SK-N-SH treated with all-trans-retinoic acid at 6 μM for 48 hours (cell line): ENCODE measurements around the gene INSRR.
A peak's percentile ranks its signal among the peaks of the same experiment; 100 is the strongest.

Experiments used
- ATAC-seq: fragments of 200-7000 bp; cut with Tn5 transposase; 3 replicates; pipeline ENCODE4 v1.9.1; 2020; ENCODE audit warnings: mild to moderate bottlenecking, moderate library complexity
- ARNTL ChIP-seq: fragments of 450-650 bp; formaldehyde crosslinking; IDR thresholded peaks from 2 replicates; pipeline ENCODE4 v1.5.0; 2020; ENCODE audit warnings: low read depth, mild to moderate bottlenecking, moderate library complexity, borderline replicate concordance
- CSDC2 ChIP-seq: fragments of 250-450 bp; sonication (Bioruptor Pico); IDR thresholded peaks from 2 replicates; pipeline ENCODE4 v1.5.0; 2020; ENCODE audit warnings: mild to moderate bottlenecking, moderate library complexity
- ESRRG ChIP-seq: fragments of 250-450 bp; sonication (Bioruptor Pico); IDR thresholded peaks from 2 replicates; pipeline ENCODE4 v1.6.1; 2021; ENCODE audit warnings: mild to moderate bottlenecking
- GLIS3 ChIP-seq: fragments of 250-450 bp; sonication (Bioruptor Pico); IDR thresholded peaks from 2 replicates; pipeline ENCODE4 v1.5.0; 2020; ENCODE audit warnings: mild to moderate bottlenecking, moderate library complexity
- ISL1 ChIP-seq: fragments of 250-450 bp; sonication (Bioruptor Pico); IDR thresholded peaks from 2 replicates; pipeline ENCODE4 v2.1.2; 2022; ENCODE audit warnings: mild to moderate bottlenecking, moderate library complexity
- PATZ1 ChIP-seq: fragments of 250-450 bp; sonication (Bioruptor Pico); IDR thresholded peaks from 2 replicates; pipeline ENCODE4 v1.8.0; 2020; ENCODE audit warnings: mild to moderate bottlenecking, moderate library complexity, borderline replicate concordance
- POU6F1 ChIP-seq: fragments of 250-450 bp; sonication (Bioruptor Pico); IDR thresholded peaks from 2 replicates; pipeline ENCODE4 v1.8.0; 2021; ENCODE audit warnings: low read depth, mild to moderate bottlenecking, moderate library complexity, borderline replicate concordance
- RARB ChIP-seq: fragments of 250-450 bp; sonication (Bioruptor Pico); IDR thresholded peaks from 2 replicates; pipeline ENCODE4 v1.8.0; 2021; ENCODE audit warnings: mild to moderate bottlenecking, moderate library complexity
- SNAI2 ChIP-seq: fragments of 250-450 bp; sonication (Bioruptor Pico); IDR thresholded peaks from 2 replicates; pipeline ENCODE4 v1.5.0; 2020; ENCODE audit warnings: mild to moderate bottlenecking, moderate library complexity
- TCF4 ChIP-seq: fragments of 250-450 bp; sonication (Bioruptor Pico); IDR thresholded peaks from 2 replicates; pipeline ENCODE4 v1.8.0; 2021; ENCODE audit warnings: mild to moderate bottlenecking, moderate library complexity, borderline replicate concordance
- TOX ChIP-seq: fragments of 250-450 bp; sonication (Bioruptor Pico); IDR thresholded peaks from 2 replicates; pipeline ENCODE4 v1.8.0; 2021; ENCODE audit warnings: mild to moderate bottlenecking, moderate library complexity, borderline replicate concordance
- TSHZ2 ChIP-seq: fragments of 250-450 bp; sonication (Bioruptor Pico); IDR thresholded peaks from 2 replicates; pipeline ENCODE4 v1.5.0; 2020; ENCODE audit warnings: mild to moderate bottlenecking, moderate library complexity
- ZC3H10 ChIP-seq: fragments of 250-450 bp; sonication (Bioruptor Pico); IDR thresholded peaks from 2 replicates; pipeline ENCODE4 v1.5.1; 2021; ENCODE audit warnings: mild to moderate bottlenecking, moderate library complexity
- ZFP3 ChIP-seq: fragments of 250-450 bp; sonication (Bioruptor Pico); IDR thresholded peaks from 2 replicates; pipeline ENCODE4 v1.5.0; 2020; ENCODE audit warnings: mild to moderate bottlenecking, moderate library complexity
- ZFP30 ChIP-seq: fragments of 450-650 bp; formaldehyde crosslinking; IDR thresholded peaks from 2 replicates; pipeline ENCODE4 v1.5.0; 2022; ENCODE audit warnings: mild to moderate bottlenecking, moderate library complexity
- ZNF565 ChIP-seq: fragments of 450-650 bp; formaldehyde crosslinking; conservative IDR thresholded peaks from 2 replicates; pipeline ENCODE4 v1.5.0; 2020; ENCODE audit warnings: low read depth, mild to moderate bottlenecking, moderate library complexity
- ZNF70 ChIP-seq: fragments of 450-650 bp; formaldehyde crosslinking; IDR thresholded peaks from 2 replicates; pipeline ENCODE4 v1.5.0; 2020; ENCODE audit warnings: mild to moderate bottlenecking, moderate library complexity
- ZNF8 ChIP-seq: fragments of 450-650 bp; formaldehyde crosslinking; IDR thresholded peaks from 2 replicates; pipeline ENCODE4 v1.5.0; 2020; ENCODE audit warnings: mild to moderate bottlenecking, moderate library complexity
- TF ChIP-seq, protein P1 (sequence below): fragments of 250-450 bp; sonication (Bioruptor Pico); IDR thresholded peaks from 2 replicates; pipeline ENCODE4 v1.5.1; 2020; ENCODE audit warnings: low read depth, mild to moderate bottlenecking, moderate library complexity
- TF ChIP-seq, protein P2 (sequence below): fragments of 250-450 bp; sonication (Bioruptor Pico); IDR thresholded peaks from 2 replicates; pipeline ENCODE4 v1.5.1; 2021; ENCODE audit warnings: mild to moderate bottlenecking, moderate library complexity

INSRR gene

DNA sequence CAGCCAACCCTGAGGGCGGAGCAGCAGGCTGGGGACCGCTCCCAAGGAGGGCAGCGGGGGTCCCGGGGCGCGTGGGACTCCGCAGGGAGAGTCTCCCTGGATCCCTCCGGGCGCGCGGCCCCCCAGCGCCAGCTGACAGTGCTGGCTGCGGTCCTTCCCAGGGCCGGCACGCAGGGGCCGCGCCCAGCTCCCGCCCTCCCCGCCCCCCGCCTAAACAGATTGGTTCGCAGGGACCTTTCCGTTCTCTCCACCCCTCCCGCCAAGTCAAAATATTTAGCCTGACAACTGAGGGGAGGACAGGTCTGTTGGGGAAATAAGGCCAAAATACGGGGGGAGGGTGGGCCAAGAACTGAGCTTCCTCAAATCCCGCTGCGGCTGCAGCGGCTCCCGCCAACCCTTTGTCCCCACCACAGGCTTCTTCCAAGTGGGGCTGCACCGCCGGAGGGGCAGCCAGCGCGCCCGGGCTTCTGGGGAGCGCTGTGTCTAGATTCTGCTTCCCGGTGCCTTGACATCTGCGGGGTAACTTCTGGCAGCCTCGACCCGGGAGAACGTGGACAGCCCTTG lies at the start of gene INSRR:
TSS of gene INSRR (minus strand) at position 159 of the 564 bp plus-strand sequence. CDS start 496 bp downstream, outside the sequence.
- TF ChIP-seq ARNTL (no peak), TOX (CRISPR knock-in tag) (no peak), ZNF565 (no peak), SNAI2 (CRISPR knock-in tag) (no peak), GLIS3 (CRISPR knock-in tag) (no peak), TCF4 (CRISPR knock-in tag) (no peak)
- ATAC-seq: peak; percentile 2; the same call in 2 of the 3 replicates

DNA sequence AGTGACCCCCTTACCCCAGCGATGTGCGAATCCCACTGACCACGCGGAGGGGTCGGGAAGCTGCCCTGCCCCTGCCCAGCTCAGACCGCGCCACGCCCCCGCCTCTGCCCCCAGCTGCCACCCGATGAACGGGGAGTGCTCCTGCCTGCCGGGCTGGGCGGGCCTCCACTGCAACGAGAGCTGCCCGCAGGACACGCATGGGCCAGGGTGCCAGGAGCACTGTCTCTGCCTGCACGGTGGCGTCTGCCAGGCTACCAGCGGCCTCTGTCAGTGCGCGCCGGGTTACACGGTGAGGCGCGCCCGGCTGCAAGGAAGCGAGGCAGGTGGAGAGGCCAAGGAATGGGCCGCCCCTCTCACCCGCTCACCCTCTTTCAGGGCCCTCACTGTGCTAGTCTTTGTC lies 49.6 kb upstream of the INSRR start:
- TF ChIP-seq POU6F1 (no peak), ZNF565 (no peak), ZFP3 (CRISPR knock-in tag) (no peak), PATZ1 (no peak)

DNA sequence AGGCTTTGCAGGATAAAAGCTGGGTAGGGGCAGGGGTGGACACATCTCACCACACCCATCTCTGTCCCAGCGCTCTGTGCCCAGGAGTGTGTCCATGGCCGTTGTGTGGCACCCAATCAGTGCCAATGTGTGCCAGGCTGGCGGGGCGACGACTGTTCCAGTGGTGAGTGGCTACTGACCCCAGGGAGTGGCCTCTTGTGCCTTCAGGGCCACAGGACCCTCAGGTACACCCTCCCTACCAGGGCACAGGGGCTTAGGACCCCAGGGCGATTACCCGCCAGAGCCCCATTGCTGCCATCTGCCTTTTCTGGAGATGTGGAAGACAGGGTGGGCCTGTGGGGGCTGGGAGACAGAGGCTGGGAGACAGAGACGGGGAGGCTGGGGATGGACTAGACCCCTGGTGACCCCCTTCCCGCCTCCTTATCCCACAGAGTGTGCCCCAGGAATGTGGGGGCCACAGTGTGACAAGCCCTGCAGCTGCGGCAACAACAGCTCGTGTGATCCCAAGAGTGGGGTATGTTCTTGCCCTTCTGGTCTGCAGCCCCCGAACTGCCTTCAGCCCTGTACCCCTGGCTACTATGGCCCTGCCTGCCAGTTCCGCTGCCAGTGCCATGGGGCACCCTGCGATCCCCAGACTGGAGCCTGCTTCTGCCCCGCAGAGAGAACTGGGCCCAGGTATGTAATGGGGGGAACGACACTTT lies 47.4 kb upstream of the INSRR start:
- TF ChIP-seq ZNF70 (CRISPR knock-in tag) (no peak), ZFP30 (no peak), TOX (CRISPR knock-in tag) (no peak), ZFP3 (CRISPR knock-in tag) (no peak), CSDC2 (CRISPR knock-in tag) (no peak), TSHZ2 (CRISPR knock-in tag) (no peak), ESRRG (no peak), SNAI2 (CRISPR knock-in tag) (no peak), TCF4 (CRISPR knock-in tag) (no peak), ARNTL (no peak), GLIS3 (CRISPR knock-in tag) (no peak), ZNF8 (no peak), RARB (CRISPR knock-in tag) (no peak), ZC3H10 (no peak), ISL1 (CRISPR knock-in tag) (no peak)
- TF ChIP-seq, protein P1, sequence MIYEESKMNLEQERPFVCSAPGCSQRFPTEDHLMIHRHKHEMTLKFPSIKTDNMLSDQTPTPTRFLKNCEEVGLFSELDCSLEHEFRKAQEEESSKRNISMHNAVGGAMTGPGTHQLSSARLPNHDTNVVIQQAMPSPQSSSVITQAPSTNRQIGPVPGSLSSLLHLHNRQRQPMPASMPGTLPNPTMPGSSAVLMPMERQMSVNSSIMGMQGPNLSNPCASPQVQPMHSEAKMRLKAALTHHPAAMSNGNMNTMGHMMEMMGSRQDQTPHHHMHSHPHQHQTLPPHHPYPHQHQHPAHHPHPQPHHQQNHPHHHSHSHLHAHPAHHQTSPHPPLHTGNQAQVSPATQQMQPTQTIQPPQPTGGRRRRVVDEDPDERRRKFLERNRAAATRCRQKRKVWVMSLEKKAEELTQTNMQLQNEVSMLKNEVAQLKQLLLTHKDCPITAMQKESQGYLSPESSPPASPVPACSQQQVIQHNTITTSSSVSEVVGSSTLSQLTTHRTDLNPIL (CRISPR knock-in tag): no peak
- TF ChIP-seq, protein P2, sequence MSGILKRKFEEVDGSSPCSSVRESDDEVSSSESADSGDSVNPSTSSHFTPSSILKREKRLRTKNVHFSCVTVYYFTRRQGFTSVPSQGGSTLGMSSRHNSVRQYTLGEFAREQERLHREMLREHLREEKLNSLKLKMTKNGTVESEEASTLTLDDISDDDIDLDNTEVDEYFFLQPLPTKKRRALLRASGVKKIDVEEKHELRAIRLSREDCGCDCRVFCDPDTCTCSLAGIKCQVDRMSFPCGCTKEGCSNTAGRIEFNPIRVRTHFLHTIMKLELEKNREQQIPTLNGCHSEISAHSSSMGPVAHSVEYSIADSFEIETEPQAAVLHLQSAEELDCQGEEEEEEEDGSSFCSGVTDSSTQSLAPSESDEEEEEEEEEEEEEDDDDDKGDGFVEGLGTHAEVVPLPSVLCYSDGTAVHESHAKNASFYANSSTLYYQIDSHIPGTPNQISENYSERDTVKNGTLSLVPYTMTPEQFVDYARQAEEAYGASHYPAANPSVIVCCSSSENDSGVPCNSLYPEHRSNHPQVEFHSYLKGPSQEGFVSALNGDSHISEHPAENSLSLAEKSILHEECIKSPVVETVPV (CRISPR knock-in tag): no peak
- TF ChIP-seq, all 23 proteins: peak for 0
- ATAC-seq: no peak

More for the DNA sequence above, 49.6 kb upstream of the INSRR start:
- no peak for ATAC-seq
